Vagina (tissue), 2 donors: Measurements from ENCODE around the gene RHBDL3. TPM values are rescaled to one million over a fixed set of nuclear protein-coding genes. Genes with fewer than 3 reads are reported as not detected.

Experiments used
- DNase-seq, 2 donors: peaks; one replicate each; pipeline ENCODE4 v3.0.0-alpha.2; 2017; ENCODE audit errors: extremely low spot score in 2 of 2
- H3K27ac ChIP-seq: fragments of 200-600 bp; sonication (generic); one replicate; pipeline ENCODE4 v1.5.1; 2019
- H3K27me3 ChIP-seq: fragments of 200-600 bp; sonication (generic); one replicate; pipeline ENCODE4 v1.5.1; 2019
- H3K36me3 ChIP-seq, 2 donors: fragments of 200-600 bp; sonication (generic); one replicate each; pipeline ENCODE4 v1.5.1; 2017 to 2019
- H3K4me1 ChIP-seq: fragments of 200-600 bp; sonication (generic); one replicate; pipeline ENCODE4 v1.5.1; 2019
- H3K4me3 ChIP-seq, 2 donors: fragments of 200-600 bp; sonication (generic); 1 replicate in 1 of 2; 2 replicates in 1 of 2; pipeline ENCODE4 v1.5.1; 2016 to 2019
- H3K9me3 ChIP-seq: fragments of 200-600 bp; sonication (generic); one replicate; pipeline ENCODE4 v1.5.1; 2019
- POLR2A ChIP-seq, 2 donors: fragments of 450-650 bp; IDR thresholded peaks; one replicate each; pipeline ENCODE4 v1.6.1; 2017; ENCODE audit warnings: antibody characterized with exemption in 2 of 2, mild to moderate bottlenecking in 2 of 2, moderate library complexity in 2 of 2
- POLR2AphosphoS5 ChIP-seq, 2 donors: sonication (generic); formaldehyde crosslinking; IDR thresholded peaks; one replicate each; pipeline ENCODE4 v1.9.0; 2017; ENCODE audit warnings: antibody characterized with exemption in 2 of 2, mild to moderate bottlenecking in 2 of 2, low read depth in 1 of 2; ENCODE audit not compliant: insufficient read depth in 1 of 2
- intact Hi-C: fragments of 100-400 bp; cut with DNase I; formaldehyde crosslinking; loops from one replicate; pipeline ENCODE4 v1.15.1; 2023
- total RNA-seq: library from RNA; depleted of rRNA; stranded (reverse); fragments of >200 nt; gene quantifications from one replicate; pipeline ENCODE4 v1.2.3, GENCODE V29; 2016
- TF ChIP-seq, protein P1 (sequence below), 3 experiments: fragments of 450-650 bp in 2 of 3; fragments of 200-600 bp in 1 of 3; sonication (generic) in 1 of 3; IDR thresholded peaks; one replicate each; pipeline ENCODE4 v1.5.1; 2017 to 2019; ENCODE audit warnings: antibody characterized with exemption in 3 of 3, mild to moderate bottlenecking in 2 of 3, moderate library complexity in 2 of 3

RHBDL3 gene
- total RNA-seq, 1 donor from 2014 or later = 1.7 TPM

- H3K9me3 ChIP-seq = no peaks in the 10 kb centered on the region
- no peaks in the 10 kb centered on the region for H3K27me3 ChIP-seq
- intact Hi-C loops = no loop called here
- DNase-seq = no peak
- H3K27ac ChIP-seq = no peak overlapping the region
- H3K36me3 ChIP-seq = no peaks in the 10 kb centered on the region
- H3K4me1 ChIP-seq = peaks cover 30% of the 10 kb centered on the region
- H3K4me3 ChIP-seq = no peak overlapping the region
- TF ChIP-seq, protein P1, sequence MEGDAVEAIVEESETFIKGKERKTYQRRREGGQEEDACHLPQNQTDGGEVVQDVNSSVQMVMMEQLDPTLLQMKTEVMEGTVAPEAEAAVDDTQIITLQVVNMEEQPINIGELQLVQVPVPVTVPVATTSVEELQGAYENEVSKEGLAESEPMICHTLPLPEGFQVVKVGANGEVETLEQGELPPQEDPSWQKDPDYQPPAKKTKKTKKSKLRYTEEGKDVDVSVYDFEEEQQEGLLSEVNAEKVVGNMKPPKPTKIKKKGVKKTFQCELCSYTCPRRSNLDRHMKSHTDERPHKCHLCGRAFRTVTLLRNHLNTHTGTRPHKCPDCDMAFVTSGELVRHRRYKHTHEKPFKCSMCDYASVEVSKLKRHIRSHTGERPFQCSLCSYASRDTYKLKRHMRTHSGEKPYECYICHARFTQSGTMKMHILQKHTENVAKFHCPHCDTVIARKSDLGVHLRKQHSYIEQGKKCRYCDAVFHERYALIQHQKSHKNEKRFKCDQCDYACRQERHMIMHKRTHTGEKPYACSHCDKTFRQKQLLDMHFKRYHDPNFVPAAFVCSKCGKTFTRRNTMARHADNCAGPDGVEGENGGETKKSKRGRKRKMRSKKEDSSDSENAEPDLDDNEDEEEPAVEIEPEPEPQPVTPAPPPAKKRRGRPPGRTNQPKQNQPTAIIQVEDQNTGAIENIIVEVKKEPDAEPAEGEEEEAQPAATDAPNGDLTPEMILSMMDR (IDR thresholded peaks at IDR 0.05) = no peak
- TF ChIP-seq POLR2AphosphoS5 (IDR thresholded peaks at IDR 0.05; ENCODE audit: insufficient read depth in 1 of 2, low read depth in 1 of 2) (no peak), POLR2A (IDR thresholded peaks at IDR 0.05) (no peak)
Observed at GRCh38 chr17:32269377-32269776, 3.7 kb downstream of the RHBDL3 start.

DNA sequence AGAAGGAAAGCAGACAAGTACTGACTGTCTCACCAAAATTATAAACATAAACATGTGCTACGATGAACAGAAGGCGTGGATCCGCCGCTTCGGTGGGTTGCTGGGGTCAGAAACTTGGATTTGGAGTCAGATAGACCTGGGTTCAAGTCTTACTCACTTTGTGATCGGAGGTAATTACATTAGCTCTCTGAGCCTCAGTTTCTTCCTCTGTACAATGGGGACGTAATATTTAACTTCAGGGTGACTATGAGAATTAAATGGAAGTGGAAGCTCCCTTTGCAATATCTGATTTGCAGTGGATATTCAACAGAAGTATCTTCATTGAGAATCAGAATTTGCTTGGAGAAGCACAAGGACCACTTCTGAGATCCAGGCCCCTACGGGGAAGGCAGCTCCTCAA, 6.2 kb downstream of the RHBDL3 start:
- Histone ChIP-seq H3K4me1 (peaks cover 35% of the 10 kb centered on the region), H3K36me3 (no peaks in the 10 kb centered on the region), H3K27ac (no peak overlapping the region), H3K27me3 (no peaks in the 10 kb centered on the region), H3K9me3 (no peaks in the 10 kb centered on the region), H3K4me3 (no peak overlapping the region)
- no peak for TF ChIP-seq POLR2AphosphoS5 (IDR thresholded peaks at IDR 0.05; ENCODE audit: insufficient read depth in 1 of 2, low read depth in 1 of 2)
- TF ChIP-seq POLR2A (IDR thresholded peaks at IDR 0.05) = no peak
- TF ChIP-seq, protein P1 (IDR thresholded peaks at IDR 0.05) = no peak
- DNase-seq = no peak
- intact Hi-C loops = no loop called here

- no peak for DNase-seq
- no peak overlapping the region for H3K4me3 ChIP-seq
- no peaks in the 10 kb centered on the region for H3K27me3 ChIP-seq
- no peaks in the 10 kb centered on the region for H3K9me3 ChIP-seq
- H3K36me3 ChIP-seq = no peaks in the 10 kb centered on the region
- H3K27ac ChIP-seq = no peak overlapping the region
- TF ChIP-seq POLR2AphosphoS5 (IDR thresholded peaks at IDR 0.05; ENCODE audit: insufficient read depth in 1 of 2, low read depth in 1 of 2) = no peak
- TF ChIP-seq POLR2A (IDR thresholded peaks at IDR 0.05) = no peak
- TF ChIP-seq, protein P1 (IDR thresholded peaks at IDR 0.05) = no peak
- intact Hi-C loops = no loop called here
- H3K4me1 ChIP-seq = peaks cover 27% of the 10 kb centered on the region
Observed at GRCh38 chr17:32274101-32274500, 8.5 kb downstream of the RHBDL3 start.

DNA sequence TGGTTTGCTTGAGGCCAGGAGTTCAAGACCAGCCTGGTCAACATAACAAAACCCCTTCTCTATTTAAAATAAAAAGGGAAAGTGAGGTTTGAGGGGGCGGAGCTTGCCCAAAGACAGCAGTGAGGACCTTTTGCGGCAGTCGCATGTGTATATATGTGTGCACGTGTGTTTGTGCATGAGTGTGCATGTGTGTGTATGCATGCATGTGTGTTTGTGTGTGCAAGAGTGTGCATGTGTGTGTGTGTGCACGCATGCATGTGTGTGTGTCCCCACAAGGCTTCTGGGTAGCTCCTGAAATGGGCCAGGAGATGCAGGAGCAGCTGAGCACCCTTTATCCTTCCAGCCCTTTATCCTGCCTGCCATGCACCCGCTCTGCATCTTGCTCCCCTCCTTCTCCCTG, 9.0 kb downstream of the RHBDL3 start:
- no peak overlapping the region for H3K4me3 ChIP-seq
- H3K27me3 ChIP-seq = no peaks in the 10 kb centered on the region
- H3K36me3 ChIP-seq = no peaks in the 10 kb centered on the region
- no peaks in the 10 kb centered on the region for H3K9me3 ChIP-seq
- intact Hi-C loops = no loop called here
- H3K27ac ChIP-seq = no peak overlapping the region
- peaks cover 27% of the 10 kb centered on the region for H3K4me1 ChIP-seq
- no peak for TF ChIP-seq POLR2A (IDR thresholded peaks at IDR 0.05)
- TF ChIP-seq, protein P1 (IDR thresholded peaks at IDR 0.05) = no peak
- no peak for DNase-seq

DNA sequence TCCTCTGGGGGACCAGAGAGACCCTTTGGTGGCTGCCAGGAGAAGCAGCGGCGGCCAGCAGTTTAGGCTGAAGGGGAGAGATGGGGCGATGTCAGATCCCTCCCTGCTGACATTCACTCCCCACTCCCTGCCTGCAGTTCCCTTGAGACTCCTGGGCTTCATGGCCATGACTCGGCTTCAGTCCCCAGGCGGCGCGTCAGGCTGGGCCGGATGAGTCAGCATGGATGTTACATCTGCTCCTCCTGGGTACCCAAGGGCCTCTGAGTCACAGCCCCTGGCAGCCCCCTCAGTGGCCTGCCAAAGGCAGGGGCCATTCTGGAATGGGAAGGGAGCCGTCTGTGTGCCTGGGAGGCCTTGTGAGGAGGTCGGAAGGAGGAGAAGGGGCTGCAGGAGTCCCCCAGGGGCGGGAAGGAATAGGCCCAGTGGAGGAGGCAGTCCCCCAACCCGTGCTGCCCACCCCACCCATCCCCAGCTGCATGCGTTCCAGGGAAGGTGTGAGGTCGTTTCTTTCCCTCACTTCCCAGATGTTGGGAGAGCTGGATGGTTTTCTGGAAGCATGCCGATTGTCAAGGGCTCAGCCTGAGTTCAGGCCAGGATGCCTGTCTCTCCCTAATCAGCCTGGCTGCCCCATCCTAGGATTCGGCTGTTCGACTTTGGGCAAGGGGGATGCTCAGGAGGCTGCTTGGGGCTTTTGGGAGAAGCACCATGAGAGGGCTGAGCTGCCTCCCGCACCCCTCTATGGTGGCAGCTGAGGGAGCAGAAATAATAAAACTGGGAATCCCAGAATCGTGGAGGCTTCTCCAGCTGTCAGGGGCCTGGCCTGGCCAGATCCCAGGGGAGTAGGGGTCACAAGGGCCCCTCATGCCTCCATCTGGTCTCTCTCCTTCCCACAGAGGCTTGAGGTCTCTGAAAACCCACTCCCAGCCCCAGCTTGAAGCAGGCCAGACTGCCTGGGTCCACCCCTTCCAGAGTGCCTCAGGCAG, 9.7 kb downstream of the RHBDL3 start:
- Histone ChIP-seq H3K4me1 (peaks cover 27% of the 10 kb centered on the region), H3K27ac (peak overlapping the region; percentile 2), H3K9me3 (no peaks in the 10 kb centered on the region), H3K36me3 (no peaks in the 10 kb centered on the region), H3K4me3 (no peak overlapping the region), H3K27me3 (no peaks in the 10 kb centered on the region)
- intact Hi-C loops = no loop called here
- peak in 1 of 2 donors; percentile 68 for TF ChIP-seq POLR2AphosphoS5 (IDR thresholded peaks at IDR 0.05; ENCODE audit: insufficient read depth in 1 of 2, low read depth in 1 of 2)
- TF ChIP-seq, protein P1 (IDR thresholded peaks at IDR 0.05) = no peak
- TF ChIP-seq POLR2A (IDR thresholded peaks at IDR 0.05) = no peak
- no peak for DNase-seq
